Measurements from ENCODE around the gene EGLN1.

EGLN1 gene

DNA sequence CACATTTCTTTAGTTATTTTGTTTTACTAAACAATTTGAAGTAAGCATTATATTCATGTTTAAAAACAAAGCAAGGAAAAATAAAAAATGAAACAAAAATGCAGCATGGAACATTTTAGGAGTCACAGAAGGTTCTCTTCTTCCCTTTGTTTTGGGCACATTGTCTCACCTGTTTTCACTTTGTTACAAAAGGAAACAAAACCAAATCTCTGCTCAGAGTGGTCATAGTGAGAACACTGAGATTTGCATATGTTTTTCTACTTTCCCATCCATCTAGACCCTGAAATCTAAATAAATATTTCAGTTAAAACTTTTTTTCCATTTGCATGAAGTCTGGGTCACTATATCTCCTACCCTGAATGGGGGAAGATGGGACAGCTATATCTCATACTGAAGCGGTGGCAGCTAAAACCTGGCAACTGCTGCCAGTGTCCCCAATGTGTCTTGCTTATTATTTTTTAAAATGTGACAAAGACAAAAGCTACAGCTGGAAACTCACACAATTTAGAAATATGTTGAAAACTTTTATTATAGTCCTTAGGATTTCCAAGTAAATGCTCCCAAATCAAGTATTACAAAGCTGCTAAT lies 87.9 kb downstream of the EGLN1 start:
- Mint-ChIP-seq H3K9me3 (no peaks in the 10 kb centered on the region), H3K4me1 (ENCODE audit: low read depth) (peaks cover 39% of the 10 kb centered on the region), H3K27me3 (no peaks in the 10 kb centered on the region), H3K36me3 (ENCODE audit: low read depth) (peaks cover 51% of the 10 kb centered on the region), H3K4me3 (peak overlapping the region; percentile 66), H3K27ac (no peak overlapping the region)
- intact Hi-C loops (cut with micrococcal nuclease), result no loop called here

- no peak overlapping the region for H3K27ac Mint-ChIP-seq
- H3K4me3 Mint-ChIP-seq, result no peak overlapping the region
- H3K4me1 Mint-ChIP-seq (ENCODE audit: low read depth), result peaks cover 29% of the 10 kb centered on the region
- peaks cover 40% of the 10 kb centered on the region for H3K36me3 Mint-ChIP-seq (ENCODE audit: low read depth)
- intact Hi-C loops (cut with micrococcal nuclease), result no loop called here
- H3K9me3 Mint-ChIP-seq, result no peaks in the 10 kb centered on the region
- H3K27me3 Mint-ChIP-seq, result no peaks in the 10 kb centered on the region
Observed at GRCh38 chr1:231332761-231333160, 89.3 kb downstream of the EGLN1 start.

GRCh38 chr1:231329483-231329882 lies 92.6 kb downstream of the EGLN1 start:
- Mint-ChIP-seq H3K27ac (no peak overlapping the region), H3K27me3 (no peaks in the 10 kb centered on the region), H3K9me3 (no peaks in the 10 kb centered on the region), H3K36me3 (ENCODE audit: low read depth) (peaks cover 9% of the 10 kb centered on the region), H3K4me3 (no peak overlapping the region), H3K4me1 (ENCODE audit: low read depth) (peaks cover 12% of the 10 kb centered on the region)
- intact Hi-C loops (cut with micrococcal nuclease), result no loop called here

DNA sequence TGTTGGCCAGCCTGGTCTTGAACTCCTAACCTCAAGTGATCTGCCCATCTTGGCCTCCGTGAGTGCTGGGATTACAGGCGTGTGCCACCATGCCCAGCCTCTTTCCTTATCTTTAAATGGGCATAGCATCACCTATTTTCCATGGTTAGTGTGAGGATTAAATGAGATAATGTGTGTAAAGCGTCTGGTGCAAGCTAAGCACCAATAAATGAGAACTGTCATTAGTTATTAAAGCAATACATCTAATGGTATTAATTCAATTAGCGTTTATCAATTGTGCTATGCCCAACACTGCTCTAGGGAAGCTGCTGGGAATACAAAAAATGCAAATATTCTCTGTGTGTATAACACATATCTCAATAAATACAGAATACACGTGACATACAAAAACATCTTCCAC lies 94.5 kb downstream of the EGLN1 start:
- H3K36me3 Mint-ChIP-seq (ENCODE audit: low read depth), result peaks cover 9% of the 10 kb centered on the region
- no peaks in the 10 kb centered on the region for H3K9me3 Mint-ChIP-seq
- H3K4me3 Mint-ChIP-seq, result no peak overlapping the region
- no peaks in the 10 kb centered on the region for H3K27me3 Mint-ChIP-seq
- peaks cover 12% of the 10 kb centered on the region for H3K4me1 Mint-ChIP-seq (ENCODE audit: low read depth)
- intact Hi-C loops (cut with micrococcal nuclease), result no loop called here
- H3K27ac Mint-ChIP-seq, result no peak overlapping the region

GRCh38 chr1:231326248-231326647 lies 95.8 kb downstream of the EGLN1 start:
- Mint-ChIP-seq H3K27me3 (no peaks in the 10 kb centered on the region), H3K4me3 (no peak overlapping the region), H3K9me3 (no peaks in the 10 kb centered on the region), H3K36me3 (ENCODE audit: low read depth) (no peaks in the 10 kb centered on the region), H3K27ac (no peak overlapping the region), H3K4me1 (ENCODE audit: low read depth) (peaks cover 2% of the 10 kb centered on the region)
- intact Hi-C loops (cut with micrococcal nuclease), result no loop called here

GRCh38 chr1:231324660-231325059 lies 97.4 kb downstream of the EGLN1 start:
- intact Hi-C loops (cut with micrococcal nuclease), result no loop called here
- Mint-ChIP-seq H3K9me3 (no peaks in the 10 kb centered on the region), H3K27me3 (no peaks in the 10 kb centered on the region), H3K27ac (no peak overlapping the region), H3K4me3 (no peak overlapping the region), H3K36me3 (ENCODE audit: low read depth) (no peaks in the 10 kb centered on the region), H3K4me1 (ENCODE audit: low read depth) (no peaks in the 10 kb centered on the region)

- intact Hi-C loops (cut with micrococcal nuclease), result no loop called here
- no peak overlapping the region for H3K27ac Mint-ChIP-seq
Observed at GRCh38 chr1:231322880-231323530, 99.1 kb downstream of the EGLN1 start.

DNA sequence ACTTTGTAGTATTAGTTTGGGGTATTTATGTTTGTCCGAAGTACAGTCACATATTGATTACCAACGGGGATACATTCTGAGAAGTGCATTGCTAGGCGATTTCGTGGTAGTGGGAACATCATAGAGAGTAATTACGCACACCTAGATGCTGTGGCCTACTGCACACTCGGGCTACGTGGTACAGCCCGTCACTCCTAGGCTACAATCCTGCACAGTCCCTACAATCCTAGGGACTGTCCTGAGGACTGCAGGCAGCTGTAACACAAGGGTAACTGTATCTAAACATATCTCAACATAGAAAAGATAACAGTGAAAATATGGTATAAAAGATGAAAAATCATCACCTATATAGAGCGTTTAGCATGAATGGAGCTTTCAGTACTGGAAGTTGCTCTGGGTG lies 103.0 kb downstream of the EGLN1 start:
- Mint-ChIP-seq H3K4me3 (no peak overlapping the region), H3K27ac (no peak overlapping the region), H3K9me3 (no peaks in the 10 kb centered on the region), H3K36me3 (ENCODE audit: low read depth) (no peaks in the 10 kb centered on the region), H3K4me1 (ENCODE audit: low read depth) (peaks cover 5% of the 10 kb centered on the region), H3K27me3 (peaks cover 3% of the 10 kb centered on the region)
- intact Hi-C loops (cut with micrococcal nuclease), result loop anchor here (5.0 kb wide), 1 partner anchor 283 kb away; no protein-coding TSS in a partner anchor

More at GRCh38 chr1:231322880-231323530, 99.1 kb downstream of the EGLN1 start:
- no peaks in the 10 kb centered on the region for H3K36me3 Mint-ChIP-seq (ENCODE audit: low read depth)
- no peaks in the 10 kb centered on the region for H3K27me3 Mint-ChIP-seq
- no peaks in the 10 kb centered on the region for H3K9me3 Mint-ChIP-seq
- H3K4me3 Mint-ChIP-seq, result no peak overlapping the region
- no peaks in the 10 kb centered on the region for H3K4me1 Mint-ChIP-seq (ENCODE audit: low read depth)

GRCh38 chr1:231318568-231318967 lies 103.5 kb downstream of the EGLN1 start:
- Mint-ChIP-seq H3K36me3 (ENCODE audit: low read depth) (no peaks in the 10 kb centered on the region), H3K27me3 (peaks cover 3% of the 10 kb centered on the region), H3K9me3 (no peaks in the 10 kb centered on the region), H3K27ac (no peak overlapping the region), H3K4me3 (no peak overlapping the region), H3K4me1 (ENCODE audit: low read depth) (peaks cover 5% of the 10 kb centered on the region)
- intact Hi-C loops (cut with micrococcal nuclease), result loop anchor here (5.0 kb wide), 1 partner anchor 284 kb away; no protein-coding TSS in a partner anchor

DNA sequence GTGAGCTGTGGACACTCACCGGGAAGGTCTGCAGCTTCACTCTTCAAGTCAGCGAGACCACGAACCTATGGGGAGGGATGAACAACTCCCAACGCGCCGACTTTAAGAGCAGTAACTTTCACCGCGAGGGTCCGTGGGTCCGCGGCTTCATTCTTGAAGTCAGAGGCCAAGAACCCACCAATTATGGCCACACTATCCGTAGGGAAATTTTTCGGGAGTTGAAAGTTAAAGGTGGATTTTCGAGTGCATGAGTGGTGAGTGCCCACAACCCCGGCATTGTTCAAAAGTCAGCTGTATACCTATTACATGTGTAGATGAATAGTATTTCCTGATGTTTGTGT lies 104.1 kb downstream of the EGLN1 start:
- no peaks in the 10 kb centered on the region for H3K36me3 Mint-ChIP-seq (ENCODE audit: low read depth)
- no peaks in the 10 kb centered on the region for H3K9me3 Mint-ChIP-seq
- peaks cover 4% of the 10 kb centered on the region for H3K27me3 Mint-ChIP-seq
- no peak overlapping the region for H3K4me3 Mint-ChIP-seq
- intact Hi-C loops (cut with micrococcal nuclease), result loop anchor here (5.0 kb wide), 1 partner anchor 284 kb away; no protein-coding TSS in a partner anchor
- H3K27ac Mint-ChIP-seq, result no peak overlapping the region
- peaks cover 5% of the 10 kb centered on the region for H3K4me1 Mint-ChIP-seq (ENCODE audit: low read depth)

- intact Hi-C loops (cut with micrococcal nuclease), result loop anchor here (5.0 kb wide), 1 partner anchor 285 kb away; no protein-coding TSS in a partner anchor
- Mint-ChIP-seq H3K27me3 (peaks cover 4% of the 10 kb centered on the region), H3K9me3 (no peaks in the 10 kb centered on the region), H3K4me1 (ENCODE audit: low read depth) (peaks cover 5% of the 10 kb centered on the region), H3K27ac (no peak overlapping the region), H3K36me3 (ENCODE audit: low read depth) (no peaks in the 10 kb centered on the region), H3K4me3 (no peak overlapping the region)
Observed at GRCh38 chr1:231317306-231318014, 104.6 kb downstream of the EGLN1 start.

DNA sequence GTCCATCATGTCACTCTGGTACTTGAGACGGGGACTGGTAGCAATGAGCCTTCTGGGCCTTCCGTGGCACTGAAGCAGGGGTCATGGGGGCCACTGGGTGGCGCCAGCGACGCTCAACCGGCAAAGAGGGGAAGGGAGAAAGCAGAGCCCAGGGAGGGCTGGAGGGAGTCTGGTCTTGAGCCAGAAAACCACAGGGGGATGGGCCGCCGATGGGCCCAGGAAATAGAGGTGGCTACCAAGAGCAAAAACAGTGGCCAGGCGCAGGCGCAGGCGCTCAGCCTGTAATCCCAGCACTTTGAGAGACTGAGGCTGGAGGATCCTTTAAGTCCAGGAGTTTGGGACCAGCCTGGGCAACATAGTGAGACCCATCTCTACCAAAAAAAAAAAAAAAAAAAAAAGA lies 106.2 kb downstream of the EGLN1 start:
- Mint-ChIP-seq H3K36me3 (ENCODE audit: low read depth) (no peaks in the 10 kb centered on the region), H3K27ac (no peak overlapping the region), H3K4me1 (ENCODE audit: low read depth) (peaks cover 5% of the 10 kb centered on the region), H3K9me3 (no peaks in the 10 kb centered on the region), H3K4me3 (no peak overlapping the region), H3K27me3 (peaks cover 4% of the 10 kb centered on the region)
- intact Hi-C loops (cut with micrococcal nuclease), result loop anchor here (5.0 kb wide), 1 partner anchor 286 kb away; no protein-coding TSS in a partner anchor

All from dendritic cell treated with granulocyte-macrophage colony-stimulating factor and Interleukin-4, amounts not matched to agents 40 ng/mL and 50 ng/mL, for 4 days (primary cell).